Fibroblast of the conjunctiva (primary cell): ENCODE results near the gene PRELP.

Experiments
- DNase-seq: peaks from one replicate; pipeline ENCODE4 v3.0.0-alpha.2; 2010; ENCODE audit warnings: low read depth

PRELP gene

GRCh38 chr1:203524152-203524551 is 48.5 kb downstream of the PRELP start:
- no peak for DNase-seq

- DNase-seq, result no peak
Measured at GRCh38 chr1:203524824-203525223, 49.2 kb downstream of the PRELP start.

GRCh38 chr1:203525685-203526084 is 50.1 kb downstream of the PRELP start:
- no peak for DNase-seq

GRCh38 chr1:203526130-203526529 is 50.5 kb downstream of the PRELP start:
- DNase-seq, result no peak

GRCh38 chr1:203526572-203526971 is 51.0 kb downstream of the PRELP start:
- DNase-seq, result no peak

GRCh38 chr1:203527013-203527412 is 51.4 kb downstream of the PRELP start:
- no peak for DNase-seq

- DNase-seq, result no peak
Measured at GRCh38 chr1:203528063-203528462, 52.5 kb downstream of the PRELP start.

GRCh38 chr1:203528976-203529835 is 53.6 kb downstream of the PRELP start:
- no peak for DNase-seq

GRCh38 chr1:203531063-203531462 is 55.5 kb downstream of the PRELP start:
- no peak for DNase-seq

GRCh38 chr1:203534012-203534411 is 58.4 kb downstream of the PRELP start:
- no peak for DNase-seq

- peak; percentile 77 for DNase-seq
Measured at GRCh38 chr1:203534526-203534925, 58.9 kb downstream of the PRELP start.

GRCh38 chr1:203536575-203536974 is 61.0 kb downstream of the PRELP start:
- no peak for DNase-seq

GRCh38 chr1:203536980-203537455 is 61.4 kb downstream of the PRELP start:
- peak; percentile 36 for DNase-seq

GRCh38 chr1:203537806-203538464 is 62.3 kb downstream of the PRELP start:
- no peak for DNase-seq

GRCh38 chr1:203538726-203539125 is 63.1 kb downstream of the PRELP start:
- DNase-seq, result no peak

GRCh38 chr1:203539831-203540546 is 64.4 kb downstream of the PRELP start:
- no peak for DNase-seq
